Panc1 (cell line): ENCODE measurements around the gene GREB1. TPM values are rescaled to one million over a fixed set of nuclear protein-coding genes. Genes with fewer than 3 reads are reported as not detected.

Experiments used
- ATAC-seq: fragments of 200-7000 bp; cut with Tn5 transposase; 2 replicates; pipeline ENCODE4 v1.9.1; 2020; ENCODE audit warnings: mild to moderate bottlenecking, moderate library complexity
- BruUV-seq: library from RNA; stranded (reverse); fragments of 400-500 nt; replicated peaks from 2 replicates; lab custom pipeline; 2021; lab: Mats Ljungman, UMichigan
- CTCF ChIA-PET: fragments of 300-600 bp; sonication (Branson Sonifier 250); formaldehyde crosslinking; loops from one replicate; lab custom pipeline; 2022; ENCODE audit warnings: antibody characterized with exemption; lab: Charles Lee
- POLR2A ChIA-PET: fragments of 300-600 bp; sonication (Branson Sonifier 250); formaldehyde crosslinking; loops from one replicate; lab custom pipeline; 2022; ENCODE audit warnings: antibody characterized with exemption; lab: Charles Lee
- DNase-seq: peaks from one replicate; pipeline ENCODE4 v3.0.0-alpha.2; 2010; ENCODE audit warnings: low read depth, low spot score
- H3K27ac ChIP-seq: 2 replicates; pipeline ENCODE4 v1.5.1; 2011; ENCODE audit warnings: mild to moderate bottlenecking, low read length, inconsistent platforms
- H3K27me3 ChIP-seq: fragments of 200-500 bp; sonication (Bioruptor generic); 2 replicates; pipeline ENCODE4 v1.6.0; 2014; ENCODE audit warnings: low read length, inconsistent platforms; ENCODE audit not compliant: control insufficient read depth, insufficient read depth
- H3K36me3 ChIP-seq: fragments of 200-500 bp; sonication (Bioruptor generic); 2 replicates; pipeline ENCODE4 v1.5.1; 2014; ENCODE audit warnings: inconsistent platforms, mild to moderate bottlenecking, low read length, moderate library complexity; ENCODE audit not compliant: control insufficient read depth, insufficient read depth
- H3K4me1 ChIP-seq: 2 replicates; pipeline ENCODE4 v1.5.1; 2011; ENCODE audit warnings: inconsistent platforms, mild to moderate bottlenecking, low read length, moderate library complexity; ENCODE audit not compliant: control insufficient read depth, insufficient read depth
- H3K4me3 ChIP-seq, 2 experiments: 2 replicates each; pipeline ENCODE4 v1.5.1; 2011 to 2012; ENCODE audit warnings: low read depth in 2 of 2, low read length in 2 of 2, mild to moderate bottlenecking in 2 of 2, inconsistent platforms in 1 of 2, moderate library complexity in 1 of 2
- H3K9me3 ChIP-seq: fragments of 200-500 bp; sonication (Bioruptor generic); 2 replicates; pipeline ENCODE4 v1.5.1; 2014; ENCODE audit warnings: low read depth, mild to moderate bottlenecking, inconsistent platforms, low read length, moderate library complexity; ENCODE audit not compliant: control insufficient read depth, insufficient read depth
- POLR2AphosphoS5 ChIP-seq: IDR thresholded peaks from 2 replicates; pipeline ENCODE4 v1.6.1; 2012; ENCODE audit warnings: mild to moderate bottlenecking, low read depth, low read length, moderate library complexity
- SIN3A ChIP-seq: IDR thresholded peaks from 2 replicates; pipeline ENCODE4 v1.6.1; 2012; ENCODE audit warnings: low read depth, mild to moderate bottlenecking, low read length, moderate library complexity, borderline replicate concordance; ENCODE audit not compliant: insufficient read depth
- TCF7L2 ChIP-seq: IDR thresholded peaks from 2 replicates; pipeline ENCODE4 v1.6.1; 2011; ENCODE audit warnings: mild to moderate bottlenecking, low read depth, low read length, inconsistent platforms
- in situ Hi-C: cut with HindIII; loops from 2 replicates; pipeline ENCODE4 v1.10.0; 2016; ENCODE audit warnings: low sequenced_read_pairs, low pct_unique_long_range_greater_than_20kb
- intact Hi-C: fragments of 100-400 bp; cut with micrococcal nuclease; formaldehyde crosslinking; loops from one replicate; pipeline ENCODE4 v1.10.0; 2022; ENCODE audit not compliant: unreplicated experiment
- total RNA-seq: library from RNA; stranded (reverse); gene quantifications from one replicate; pipeline ENCODE4 v1.2.1, GENCODE V29; 2021; ENCODE audit not compliant: unreplicated experiment
- TF ChIP-seq, protein P1 (sequence below), 2 experiments: IDR thresholded peaks; 2 replicates each; pipeline ENCODE4 v1.6.1; 2011 to 2012; ENCODE audit warnings: low read depth in 2 of 2, control low read depth in 1 of 2, low read length in 1 of 2, mild to moderate bottlenecking in 1 of 2, moderate library complexity in 1 of 2; ENCODE audit not compliant: insufficient read depth in 1 of 2
- TF ChIP-seq, protein P2 (sequence below): fragments of 450-650 bp; IDR thresholded peaks from 2 replicates; pipeline ENCODE4 v1.5.1; 2017; ENCODE audit warnings: mild to moderate bottlenecking

Gene GREB1
- total RNA-seq, 1 experiment from 2014 or later, result 0.90 TPM

DNA sequence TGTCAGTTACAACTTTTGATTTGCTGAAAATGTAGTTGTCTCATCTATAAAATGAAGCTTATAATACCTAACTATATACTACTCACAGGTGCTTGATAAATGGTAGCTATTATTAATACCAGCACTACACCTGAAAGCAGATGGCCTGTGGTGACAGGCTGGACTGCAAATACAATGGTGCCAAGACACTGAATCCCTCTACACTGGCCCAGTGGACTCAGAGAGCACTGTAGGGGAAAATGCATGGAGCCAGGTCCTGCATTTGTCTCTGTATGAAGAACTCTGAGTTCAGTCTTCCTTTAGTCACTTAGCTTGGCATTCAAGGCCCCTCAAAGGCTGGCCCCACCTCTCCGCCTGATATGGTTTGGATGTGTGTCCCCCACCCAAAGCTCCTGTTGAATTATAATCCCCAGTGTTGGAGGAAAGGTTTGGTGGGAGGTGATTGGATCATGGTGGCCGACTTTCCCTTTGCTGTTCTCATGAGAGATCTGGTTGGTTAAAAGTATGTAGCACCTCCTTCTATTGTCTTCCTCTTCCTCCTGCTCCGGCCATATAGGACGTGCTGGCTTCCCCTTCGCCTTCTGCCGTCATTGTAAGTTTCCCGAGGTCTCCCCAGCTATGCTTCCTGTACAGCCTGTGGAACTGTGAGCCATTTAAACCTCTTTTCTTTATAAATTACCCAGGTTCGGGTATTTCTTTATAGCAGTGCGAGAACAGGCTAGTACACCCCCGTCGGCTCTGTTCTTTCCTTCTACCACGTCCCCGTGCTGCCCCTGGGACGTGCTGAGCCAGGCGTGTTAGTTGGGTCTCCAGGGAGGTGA lies 147.3 kb downstream of the GREB1 start:
- no peak overlapping the region for H3K4me3 ChIP-seq
- no peaks in the 10 kb centered on the region; the same call in 1 of the 2 replicates for H3K27me3 ChIP-seq
- intact Hi-C loops, result loop anchor here (5.0 kb wide), 1 partner anchor 204 kb away; no protein-coding TSS in a partner anchor
- no peaks in the 10 kb centered on the region for H3K9me3 ChIP-seq
- ChIA-PET CTCF (no interaction called here), POLR2A (no interaction called here)
- in situ Hi-C loops, result no loop called here
- H3K36me3 ChIP-seq, result no peaks in the 10 kb centered on the region
- BruUV-seq, result no TSS peak
- no peak overlapping the region for H3K27ac ChIP-seq
- ATAC-seq, result no peak
- no peak for DNase-seq
- TF ChIP-seq POLR2AphosphoS5, result no peak
- TF ChIP-seq SIN3A, result no peak
- TF ChIP-seq TCF7L2, result no peak
- TF ChIP-seq, protein P1, sequence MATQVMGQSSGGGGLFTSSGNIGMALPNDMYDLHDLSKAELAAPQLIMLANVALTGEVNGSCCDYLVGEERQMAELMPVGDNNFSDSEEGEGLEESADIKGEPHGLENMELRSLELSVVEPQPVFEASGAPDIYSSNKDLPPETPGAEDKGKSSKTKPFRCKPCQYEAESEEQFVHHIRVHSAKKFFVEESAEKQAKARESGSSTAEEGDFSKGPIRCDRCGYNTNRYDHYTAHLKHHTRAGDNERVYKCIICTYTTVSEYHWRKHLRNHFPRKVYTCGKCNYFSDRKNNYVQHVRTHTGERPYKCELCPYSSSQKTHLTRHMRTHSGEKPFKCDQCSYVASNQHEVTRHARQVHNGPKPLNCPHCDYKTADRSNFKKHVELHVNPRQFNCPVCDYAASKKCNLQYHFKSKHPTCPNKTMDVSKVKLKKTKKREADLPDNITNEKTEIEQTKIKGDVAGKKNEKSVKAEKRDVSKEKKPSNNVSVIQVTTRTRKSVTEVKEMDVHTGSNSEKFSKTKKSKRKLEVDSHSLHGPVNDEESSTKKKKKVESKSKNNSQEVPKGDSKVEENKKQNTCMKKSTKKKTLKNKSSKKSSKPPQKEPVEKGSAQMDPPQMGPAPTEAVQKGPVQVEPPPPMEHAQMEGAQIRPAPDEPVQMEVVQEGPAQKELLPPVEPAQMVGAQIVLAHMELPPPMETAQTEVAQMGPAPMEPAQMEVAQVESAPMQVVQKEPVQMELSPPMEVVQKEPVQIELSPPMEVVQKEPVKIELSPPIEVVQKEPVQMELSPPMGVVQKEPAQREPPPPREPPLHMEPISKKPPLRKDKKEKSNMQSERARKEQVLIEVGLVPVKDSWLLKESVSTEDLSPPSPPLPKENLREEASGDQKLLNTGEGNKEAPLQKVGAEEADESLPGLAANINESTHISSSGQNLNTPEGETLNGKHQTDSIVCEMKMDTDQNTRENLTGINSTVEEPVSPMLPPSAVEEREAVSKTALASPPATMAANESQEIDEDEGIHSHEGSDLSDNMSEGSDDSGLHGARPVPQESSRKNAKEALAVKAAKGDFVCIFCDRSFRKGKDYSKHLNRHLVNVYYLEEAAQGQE (IDR thresholded peaks at IDR 0.05; ENCODE audit: insufficient read depth in 1 of 2, low read depth in 2 of 2, low read length in 1 of 2), result no peak
- TF ChIP-seq, protein P2, sequence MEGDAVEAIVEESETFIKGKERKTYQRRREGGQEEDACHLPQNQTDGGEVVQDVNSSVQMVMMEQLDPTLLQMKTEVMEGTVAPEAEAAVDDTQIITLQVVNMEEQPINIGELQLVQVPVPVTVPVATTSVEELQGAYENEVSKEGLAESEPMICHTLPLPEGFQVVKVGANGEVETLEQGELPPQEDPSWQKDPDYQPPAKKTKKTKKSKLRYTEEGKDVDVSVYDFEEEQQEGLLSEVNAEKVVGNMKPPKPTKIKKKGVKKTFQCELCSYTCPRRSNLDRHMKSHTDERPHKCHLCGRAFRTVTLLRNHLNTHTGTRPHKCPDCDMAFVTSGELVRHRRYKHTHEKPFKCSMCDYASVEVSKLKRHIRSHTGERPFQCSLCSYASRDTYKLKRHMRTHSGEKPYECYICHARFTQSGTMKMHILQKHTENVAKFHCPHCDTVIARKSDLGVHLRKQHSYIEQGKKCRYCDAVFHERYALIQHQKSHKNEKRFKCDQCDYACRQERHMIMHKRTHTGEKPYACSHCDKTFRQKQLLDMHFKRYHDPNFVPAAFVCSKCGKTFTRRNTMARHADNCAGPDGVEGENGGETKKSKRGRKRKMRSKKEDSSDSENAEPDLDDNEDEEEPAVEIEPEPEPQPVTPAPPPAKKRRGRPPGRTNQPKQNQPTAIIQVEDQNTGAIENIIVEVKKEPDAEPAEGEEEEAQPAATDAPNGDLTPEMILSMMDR, result no peak
- H3K4me1 ChIP-seq, result no peaks in the 10 kb centered on the region

DNA sequence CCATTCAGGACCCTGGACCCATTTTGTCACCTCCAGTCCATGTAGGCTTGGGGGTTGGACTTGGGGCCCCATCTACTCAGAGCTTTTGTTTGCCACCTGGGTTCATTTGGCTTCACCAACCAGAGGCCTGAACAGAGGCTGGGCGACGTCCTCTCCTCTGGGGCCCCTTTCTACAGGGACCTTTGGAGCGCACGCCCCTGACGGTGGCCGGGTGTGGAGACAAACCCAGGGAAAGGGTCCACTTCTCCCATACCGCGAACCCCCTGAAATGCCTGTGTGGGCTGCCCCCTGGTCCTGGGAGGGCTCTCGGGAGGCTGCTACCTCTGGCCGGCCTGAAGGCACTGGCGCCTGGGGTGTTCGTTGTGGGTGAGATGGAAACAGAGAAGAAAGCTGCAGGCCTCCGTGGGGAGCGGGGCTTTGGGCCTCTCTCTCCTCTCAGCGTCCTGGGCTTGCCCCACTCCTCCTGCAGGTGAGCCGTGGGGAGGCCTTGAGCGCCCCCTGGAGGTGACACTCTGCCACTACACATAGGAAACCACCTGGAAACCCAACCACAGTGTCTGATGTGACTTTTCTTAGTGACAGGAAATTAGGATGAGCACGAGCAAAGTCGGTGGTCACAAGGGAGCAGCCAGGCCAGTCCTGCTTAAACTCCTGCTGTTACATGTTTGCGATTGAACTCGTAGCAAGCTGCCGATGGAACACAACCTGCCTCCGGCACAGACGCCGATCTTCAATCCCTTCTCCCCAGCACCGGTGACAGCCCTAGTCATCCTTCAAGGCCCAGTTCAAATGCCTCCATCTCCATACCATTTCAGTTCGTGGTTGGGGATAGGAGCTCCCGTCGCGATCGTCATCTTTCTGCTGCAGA lies 148.1 kb downstream of the GREB1 start:
- H3K27me3 ChIP-seq, result no peaks in the 10 kb centered on the region; the same call in 1 of the 2 replicates
- DNase-seq (no peak), ATAC-seq (peak; percentile 65)
- BruUV-seq, result no TSS peak
- ChIA-PET CTCF (no interaction called here), POLR2A (no interaction called here)
- no peak for TF ChIP-seq SIN3A
- no peak for TF ChIP-seq POLR2AphosphoS5
- TF ChIP-seq TCF7L2, result no peak
- TF ChIP-seq, protein P2, result peak; percentile 96
- TF ChIP-seq, protein P1 (IDR thresholded peaks at IDR 0.05; ENCODE audit: insufficient read depth in 1 of 2, low read depth in 2 of 2, low read length in 1 of 2), result no peak
- in situ Hi-C loops (no loop called here), intact Hi-C loops (loop anchor here (5.0 kb wide), 1 partner anchor 205 kb away; no protein-coding TSS in a partner anchor)
- H3K27ac ChIP-seq, result no peak overlapping the region
- no peaks in the 10 kb centered on the region for H3K9me3 ChIP-seq
- no peaks in the 10 kb centered on the region for H3K36me3 ChIP-seq
- H3K4me1 ChIP-seq, result no peaks in the 10 kb centered on the region
- no peak overlapping the region for H3K4me3 ChIP-seq
